Measurements from ENCODE around the gene KLF1. TPM values are rescaled to one million over a fixed set of nuclear protein-coding genes. Genes with fewer than 3 reads are reported as not detected.

The KLF1 gene
- polyA plus RNA-seq, 1 of the 3 experiments (the other 2 are of a cell fraction) = not detected

DNA sequence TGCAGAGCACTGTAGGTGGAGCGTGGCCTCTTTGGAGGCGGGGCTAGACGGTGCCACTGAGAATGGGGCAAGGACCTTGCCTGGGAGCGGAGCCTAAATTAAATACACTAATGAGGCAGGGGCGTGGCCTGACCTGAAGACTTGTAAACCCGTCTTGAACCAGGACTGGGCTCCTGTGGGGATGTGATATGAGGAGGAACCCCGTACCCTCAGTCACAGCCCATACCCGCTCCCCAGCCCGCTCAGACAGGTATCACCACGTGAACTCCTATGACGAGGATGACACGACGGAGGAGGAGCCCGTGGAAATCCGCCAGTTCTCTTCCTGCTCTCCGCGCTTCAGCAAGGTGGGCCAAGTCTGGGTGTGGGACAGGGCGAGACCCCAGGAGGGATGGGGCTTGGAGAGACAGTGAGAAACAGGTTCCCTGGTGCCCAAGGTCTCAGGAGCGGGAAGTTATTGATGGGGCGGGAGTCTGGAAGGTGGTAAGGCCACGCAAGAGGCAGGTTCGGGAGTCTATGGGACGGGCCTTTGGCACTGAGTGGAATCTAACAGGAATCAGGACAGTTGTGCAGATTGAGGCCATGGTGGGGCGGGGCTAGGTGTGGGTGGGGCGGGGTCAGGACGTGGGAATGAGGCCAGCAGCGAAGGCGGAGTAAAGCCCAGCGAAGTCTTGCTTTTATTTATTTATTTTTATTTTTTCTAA lies 20.4 kb downstream of the KLF1 start:
- no peak for TF ChIP-seq ELF1 (IDR thresholded peaks at IDR 0.05)
- TF ChIP-seq, protein P1, sequence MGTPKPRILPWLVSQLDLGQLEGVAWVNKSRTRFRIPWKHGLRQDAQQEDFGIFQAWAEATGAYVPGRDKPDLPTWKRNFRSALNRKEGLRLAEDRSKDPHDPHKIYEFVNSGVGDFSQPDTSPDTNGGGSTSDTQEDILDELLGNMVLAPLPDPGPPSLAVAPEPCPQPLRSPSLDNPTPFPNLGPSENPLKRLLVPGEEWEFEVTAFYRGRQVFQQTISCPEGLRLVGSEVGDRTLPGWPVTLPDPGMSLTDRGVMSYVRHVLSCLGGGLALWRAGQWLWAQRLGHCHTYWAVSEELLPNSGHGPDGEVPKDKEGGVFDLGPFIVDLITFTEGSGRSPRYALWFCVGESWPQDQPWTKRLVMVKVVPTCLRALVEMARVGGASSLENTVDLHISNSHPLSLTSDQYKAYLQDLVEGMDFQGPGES (IDR thresholded peaks at IDR 0.05; ENCODE audit: low read depth, low read length) = no peak
- TF ChIP-seq MEF2A (IDR thresholded peaks at IDR 0.05; ENCODE audit: borderline replicate concordance, low read depth) = no peak
- no peak for TF ChIP-seq GATA2 (CRISPR knock-in tag; IDR thresholded peaks at IDR 0.05)
- no peak for TF ChIP-seq NRF1 (IDR thresholded peaks at IDR 0.05; ENCODE audit: low read depth, low read length)
- no peak for TF ChIP-seq EP300 (IDR thresholded peaks at IDR 0.05; ENCODE audit: borderline replicate concordance in 1 of 2, low read depth in 1 of 2, low read length in 1 of 2)
- no peak for TF ChIP-seq RFX5 (IDR thresholded peaks at IDR 0.05; ENCODE audit: low read length)
- no peak for TF ChIP-seq FOXJ3 (CRISPR knock-in tag; IDR thresholded peaks at IDR 0.05)
- TF ChIP-seq JUND (IDR thresholded peaks at IDR 0.05) = no peak
- TF ChIP-seq POLR2AphosphoS5 (IDR thresholded peaks at IDR 0.05; ENCODE audit: low read depth, low read length) = no peak
- no peak for TF ChIP-seq TAF1 (IDR thresholded peaks at IDR 0.05; ENCODE audit: borderline replicate concordance, low read depth, low read length)
- TF ChIP-seq TEAD4 (IDR thresholded peaks at IDR 0.05; ENCODE audit: borderline replicate concordance, insufficient read depth) = no peak
- TF ChIP-seq SIN3A (IDR thresholded peaks at IDR 0.05; ENCODE audit: borderline replicate concordance, low read depth, low read length) = no peak
- no peak for TF ChIP-seq NFIC (IDR thresholded peaks at IDR 0.05; ENCODE audit: borderline replicate concordance)
- TF ChIP-seq, protein P2, sequence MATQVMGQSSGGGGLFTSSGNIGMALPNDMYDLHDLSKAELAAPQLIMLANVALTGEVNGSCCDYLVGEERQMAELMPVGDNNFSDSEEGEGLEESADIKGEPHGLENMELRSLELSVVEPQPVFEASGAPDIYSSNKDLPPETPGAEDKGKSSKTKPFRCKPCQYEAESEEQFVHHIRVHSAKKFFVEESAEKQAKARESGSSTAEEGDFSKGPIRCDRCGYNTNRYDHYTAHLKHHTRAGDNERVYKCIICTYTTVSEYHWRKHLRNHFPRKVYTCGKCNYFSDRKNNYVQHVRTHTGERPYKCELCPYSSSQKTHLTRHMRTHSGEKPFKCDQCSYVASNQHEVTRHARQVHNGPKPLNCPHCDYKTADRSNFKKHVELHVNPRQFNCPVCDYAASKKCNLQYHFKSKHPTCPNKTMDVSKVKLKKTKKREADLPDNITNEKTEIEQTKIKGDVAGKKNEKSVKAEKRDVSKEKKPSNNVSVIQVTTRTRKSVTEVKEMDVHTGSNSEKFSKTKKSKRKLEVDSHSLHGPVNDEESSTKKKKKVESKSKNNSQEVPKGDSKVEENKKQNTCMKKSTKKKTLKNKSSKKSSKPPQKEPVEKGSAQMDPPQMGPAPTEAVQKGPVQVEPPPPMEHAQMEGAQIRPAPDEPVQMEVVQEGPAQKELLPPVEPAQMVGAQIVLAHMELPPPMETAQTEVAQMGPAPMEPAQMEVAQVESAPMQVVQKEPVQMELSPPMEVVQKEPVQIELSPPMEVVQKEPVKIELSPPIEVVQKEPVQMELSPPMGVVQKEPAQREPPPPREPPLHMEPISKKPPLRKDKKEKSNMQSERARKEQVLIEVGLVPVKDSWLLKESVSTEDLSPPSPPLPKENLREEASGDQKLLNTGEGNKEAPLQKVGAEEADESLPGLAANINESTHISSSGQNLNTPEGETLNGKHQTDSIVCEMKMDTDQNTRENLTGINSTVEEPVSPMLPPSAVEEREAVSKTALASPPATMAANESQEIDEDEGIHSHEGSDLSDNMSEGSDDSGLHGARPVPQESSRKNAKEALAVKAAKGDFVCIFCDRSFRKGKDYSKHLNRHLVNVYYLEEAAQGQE (IDR thresholded peaks at IDR 0.05; ENCODE audit: low read depth, low read length) = no peak
- TF ChIP-seq, protein P3, sequence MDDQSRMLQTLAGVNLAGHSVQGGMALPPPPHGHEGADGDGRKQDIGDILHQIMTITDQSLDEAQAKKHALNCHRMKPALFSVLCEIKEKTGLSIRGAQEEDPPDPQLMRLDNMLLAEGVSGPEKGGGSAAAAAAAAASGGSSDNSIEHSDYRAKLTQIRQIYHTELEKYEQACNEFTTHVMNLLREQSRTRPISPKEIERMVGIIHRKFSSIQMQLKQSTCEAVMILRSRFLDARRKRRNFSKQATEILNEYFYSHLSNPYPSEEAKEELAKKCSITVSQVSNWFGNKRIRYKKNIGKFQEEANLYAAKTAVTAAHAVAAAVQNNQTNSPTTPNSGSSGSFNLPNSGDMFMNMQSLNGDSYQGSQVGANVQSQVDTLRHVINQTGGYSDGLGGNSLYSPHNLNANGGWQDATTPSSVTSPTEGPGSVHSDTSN (IDR thresholded peaks at IDR 0.05) = no peak
- TF ChIP-seq FOSL2 (IDR thresholded peaks at IDR 0.05; ENCODE audit: borderline replicate concordance, low read depth) = no peak
- TF ChIP-seq, protein P4, sequence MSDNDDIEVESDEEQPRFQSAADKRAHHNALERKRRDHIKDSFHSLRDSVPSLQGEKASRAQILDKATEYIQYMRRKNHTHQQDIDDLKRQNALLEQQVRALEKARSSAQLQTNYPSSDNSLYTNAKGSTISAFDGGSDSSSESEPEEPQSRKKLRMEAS (IDR thresholded peaks at IDR 0.05; ENCODE audit: low read depth) = no peak
- POLR2A ChIA-PET = interaction anchor here (1.0 kb wide), 1 partner anchor 11 kb away, joined by 4 read pairs; no protein-coding TSS in a partner anchor
- Histone ChIP-seq H3K4me3 (ENCODE audit: low read depth in 2 of 2, low read length in 1 of 2) (no peak overlapping the region), H3K4me2 (no peak overlapping the region), H3F3A (replicated peaks; ENCODE audit: insufficient read depth) (peaks cover 4% of the 10 kb centered on the region), H3K9me3 (no peaks in the 10 kb centered on the region), H2AFZ (ENCODE audit: low read depth) (no peak overlapping the region), H3K9ac (no peak overlapping the region), H3K4me1 (ENCODE audit: control insufficient read depth in 1 of 2, insufficient read depth in 2 of 2, low read depth in 1 of 2, low read length in 1 of 2) (no peaks in the 10 kb centered on the region), H4K20me1 (ENCODE audit: insufficient read depth) (no peaks in the 10 kb centered on the region), H3K27me3 (ENCODE audit: insufficient read depth) (no peaks in the 10 kb centered on the region), H3K9me2 (no peaks in the 10 kb centered on the region), H3K79me2 (ENCODE audit: insufficient read depth) (no peaks in the 10 kb centered on the region), H3K36me3 (replicated peaks in 1 of 2; ENCODE audit: control insufficient read depth in 1 of 2, insufficient read depth in 2 of 2, low read length in 1 of 2) (no peaks in the 10 kb centered on the region), H3K27ac (ENCODE audit: low read depth in 2 of 2, low read length in 1 of 2) (no peak overlapping the region)
- CTCF ChIA-PET = interaction anchor here (7.9 kb wide), 1 partner anchor 19 kb away, joined by 69 read pairs; no protein-coding TSS in a partner anchor
- 93% methylated on average over 25 of the region's 29 CpGs for WGBS (ENCODE audit: low lambda C conversion rate)
- no peak for DNase-seq

Measured in SK-N-SH (cell line).